Mesendoderm (in vitro differentiated cells): ENCODE data around the gene GPR62.

ENCODE experiments used
- DNase-seq: peaks from one replicate; pipeline ENCODE4 v3.0.0; 2013
- H2AK5ac ChIP-seq: 2 replicates; pipeline ENCODE4 v1.6.1; 2013; ENCODE audit warnings: low read length, inconsistent platforms
- H2BK120ac ChIP-seq: 2 replicates; pipeline ENCODE4 v1.6.1; 2013; ENCODE audit warnings: low read depth, mild to moderate bottlenecking, low read length, moderate library complexity, mixed read lengths
- H2BK15ac ChIP-seq: replicated peaks from 2 replicates; pipeline ENCODE4 v1.6.1; 2013; ENCODE audit warnings: low read depth, mild to moderate bottlenecking, moderate library complexity
- H2BK5ac ChIP-seq: 2 replicates; pipeline ENCODE4 v1.6.1; 2013; ENCODE audit warnings: low read length, inconsistent platforms
- H3K18ac ChIP-seq: 2 replicates; pipeline ENCODE4 v1.6.1; 2013; ENCODE audit warnings: mild to moderate bottlenecking, low read length, mixed read lengths
- H3K23ac ChIP-seq: one replicate; pipeline ENCODE4 v1.6.1; 2013; ENCODE audit warnings: low read length
- H3K27ac ChIP-seq: 2 replicates; pipeline ENCODE4 v1.5.1; 2013; ENCODE audit warnings: low read depth, mild to moderate bottlenecking, inconsistent platforms, low read length, moderate library complexity
- H3K27me3 ChIP-seq: 2 replicates; pipeline ENCODE4 v1.6.1; 2013; ENCODE audit warnings: low read length, control low read depth, mild to moderate bottlenecking, inconsistent platforms; ENCODE audit not compliant: insufficient read depth, poor library complexity
- H3K36me3 ChIP-seq: 2 replicates; pipeline ENCODE4 v1.6.1; 2013; ENCODE audit warnings: low read length, inconsistent platforms; ENCODE audit not compliant: control insufficient read depth, insufficient read depth
- H3K4ac ChIP-seq: one replicate; pipeline ENCODE4 v1.6.1; 2013; ENCODE audit warnings: low read depth, mild to moderate bottlenecking, low read length, moderate library complexity
- H3K4me1 ChIP-seq: 2 replicates; pipeline ENCODE4 v1.6.1; 2013; ENCODE audit warnings: low read depth, low read length, inconsistent platforms; ENCODE audit not compliant: control insufficient read depth
- H3K4me2 ChIP-seq: 2 replicates; pipeline ENCODE4 v1.6.1; 2013; ENCODE audit warnings: low read length
- H3K4me3 ChIP-seq: 2 replicates; pipeline ENCODE4 v1.5.1; 2013; ENCODE audit warnings: mild to moderate bottlenecking, low read length
- H3K56ac ChIP-seq: one replicate; pipeline ENCODE4 v1.6.1; 2013; ENCODE audit warnings: low read length
- H3K79me1 ChIP-seq: 2 replicates; pipeline ENCODE4 v1.6.1; 2013; ENCODE audit warnings: low read length, inconsistent platforms
- H3K79me2 ChIP-seq: 2 replicates; pipeline ENCODE4 v1.6.1; 2013; ENCODE audit warnings: mild to moderate bottlenecking, low read length; ENCODE audit not compliant: control insufficient read depth, insufficient read depth
- H3K9ac ChIP-seq: 2 replicates; pipeline ENCODE4 v1.6.1; 2013; ENCODE audit warnings: low read length, inconsistent platforms
- H4K5ac ChIP-seq: one replicate; pipeline ENCODE4 v1.6.1; 2013; ENCODE audit warnings: low read length
- H4K8ac ChIP-seq: one replicate; pipeline ENCODE4 v1.6.1; 2013; ENCODE audit warnings: low read depth, mild to moderate bottlenecking, control low read depth, low read length, moderate library complexity
- WGBS: extraction: QIAGEN DNeasy Blood & Tissue Kit; methylation state at CpG from one replicate; pipeline ENCODE4 v1.1.7; 2013; ENCODE audit warnings: low lambda C conversion rate, missing lambda C conversion rate; ENCODE audit not compliant: insufficient coverage; ENCODE audit errors: extremely low coverage; 5-methylcytosine and 5-hydroxymethylcytosine counted together

Gene GPR62

GRCh38 chr3:51982352-51982837 is 27.2 kb downstream of the GPR62 start:
- peak; percentile 88 for DNase-seq

GRCh38 chr3:51982838-51983577 is 27.8 kb downstream of the GPR62 start, which contains the start of gene ACY1:
TSS of gene ACY1 (plus strand) at chr3:51983535. CDS start at chr3:51984065, 530 bp downstream.
- Histone ChIP-seq H4K8ac (no peak within 1 kb of the TSS), H3K9ac (peak within 1 kb of the TSS; percentile 85), H3K4me1 (peaks cover 2% of the 10 kb centered on the region), H3K56ac (peak within 1 kb of the TSS; percentile 93), H3K79me2 (no peaks in the 10 kb centered on the region), H3K4me2 (peak within 1 kb of the TSS; percentile 98), H3K18ac (peak within 1 kb of the TSS; percentile 52), H3K79me1 (peaks cover 3% of the 10 kb centered on the region), H3K27ac (peak within 1 kb of the TSS; percentile 90), H3K4me3 (peak within 1 kb of the TSS; percentile 59), H3K23ac (peak within 1 kb of the TSS; percentile 72), H3K36me3 (no peaks in the 10 kb centered on the region), H2BK15ac (no peak within 1 kb of the TSS), H2BK120ac (peak within 1 kb of the TSS; percentile 10), H3K4ac (peak within 1 kb of the TSS; percentile 61), H2AK5ac (no peak within 1 kb of the TSS), H2BK5ac (peak within 1 kb of the TSS; percentile 27), H3K27me3 (no peaks in the 10 kb centered on the region), H4K5ac (peak within 1 kb of the TSS; percentile 50)
- peak; percentile 94 for DNase-seq
- WGBS: no CpG with 5 or more reads among the region's 68 CpGs

More at GRCh38 chr3:51982352-51982837, 27.2 kb downstream of the GPR62 start:
- Histone ChIP-seq H2BK15ac (no peak overlapping the region), H3K79me1 (peaks cover 3% of the 10 kb centered on the region), H2AK5ac (no peak overlapping the region), H3K36me3 (no peaks in the 10 kb centered on the region), H3K4ac (no peak overlapping the region), H3K56ac (peak overlapping the region; percentile 93), H3K4me3 (peak overlapping the region; percentile 59), H3K9ac (peak overlapping the region; percentile 85), H4K8ac (no peak overlapping the region), H3K23ac (peak overlapping the region; percentile 72), H3K79me2 (no peaks in the 10 kb centered on the region), H3K18ac (no peak overlapping the region), H3K4me1 (peaks cover 2% of the 10 kb centered on the region), H3K4me2 (peak overlapping the region; percentile 98), H3K27ac (peak overlapping the region; percentile 90), H2BK5ac (peak overlapping the region; percentile 27), H3K27me3 (no peaks in the 10 kb centered on the region), H4K5ac (no peak overlapping the region), H2BK120ac (no peak overlapping the region)
- WGBS: no CpG with 5 or more reads among the region's 4 CpGs

- peak overlapping the region; percentile 57 for H3K23ac ChIP-seq
- H2BK15ac ChIP-seq: no peak overlapping the region
- H3K18ac ChIP-seq: peak overlapping the region; percentile 52
- no peak overlapping the region for H2AK5ac ChIP-seq
- no peaks in the 10 kb centered on the region for H3K36me3 ChIP-seq
- no peak overlapping the region for H3K4me3 ChIP-seq
- DNase-seq: no peak
- no peaks in the 10 kb centered on the region for H3K79me2 ChIP-seq
- peak overlapping the region; percentile 61 for H3K4ac ChIP-seq
- H3K9ac ChIP-seq: peak overlapping the region; percentile 85
- H2BK5ac ChIP-seq: no peak overlapping the region
- no peak overlapping the region for H4K8ac ChIP-seq
- peaks cover 2% of the 10 kb centered on the region for H3K4me1 ChIP-seq
- peak overlapping the region; percentile 90 for H3K27ac ChIP-seq
- H2BK120ac ChIP-seq: peak overlapping the region; percentile 10
- H3K27me3 ChIP-seq: no peaks in the 10 kb centered on the region
- peak overlapping the region; percentile 50 for H4K5ac ChIP-seq
- peak overlapping the region; percentile 93 for H3K56ac ChIP-seq
- WGBS: no CpG with 5 or more reads among the region's 22 CpGs
- H3K79me1 ChIP-seq: peaks cover 3% of the 10 kb centered on the region
- peak overlapping the region; percentile 45 for H3K4me2 ChIP-seq
Observed at GRCh38 chr3:51983578-51984268, 28.5 kb downstream of the GPR62 start.

- Histone ChIP-seq H3K23ac (peak overlapping the region; percentile 57), H3K4me1 (peaks cover 2% of the 10 kb centered on the region), H2AK5ac (no peak overlapping the region), H4K5ac (no peak overlapping the region), H3K4ac (no peak overlapping the region), H3K79me1 (peaks cover 3% of the 10 kb centered on the region), H2BK120ac (no peak overlapping the region), H3K56ac (peak overlapping the region; percentile 93), H3K79me2 (no peaks in the 10 kb centered on the region), H2BK15ac (no peak overlapping the region), H3K27ac (no peak overlapping the region), H2BK5ac (no peak overlapping the region), H3K4me3 (no peak overlapping the region), H3K27me3 (no peaks in the 10 kb centered on the region), H3K18ac (no peak overlapping the region), H3K9ac (peak overlapping the region; percentile 85), H3K36me3 (peaks cover 1% of the 10 kb centered on the region), H4K8ac (no peak overlapping the region), H3K4me2 (no peak overlapping the region)
- DNase-seq: no peak
Observed at GRCh38 chr3:51984269-51984647, 29.1 kb downstream of the GPR62 start.

- no peak for DNase-seq
- no peak overlapping the region for H3K23ac ChIP-seq
- no peak overlapping the region for H4K8ac ChIP-seq
- no peaks in the 10 kb centered on the region for H3K27me3 ChIP-seq
- peaks cover 3% of the 10 kb centered on the region for H3K79me1 ChIP-seq
- no peak overlapping the region for H3K4me2 ChIP-seq
- H4K5ac ChIP-seq: no peak overlapping the region
- no peak overlapping the region for H3K4ac ChIP-seq
- H3K9ac ChIP-seq: no peak overlapping the region
- H3K18ac ChIP-seq: no peak overlapping the region
- H2AK5ac ChIP-seq: no peak overlapping the region
- no peak overlapping the region for H3K4me3 ChIP-seq
- H2BK5ac ChIP-seq: no peak overlapping the region
- no peak overlapping the region for H2BK120ac ChIP-seq
- peaks cover 1% of the 10 kb centered on the region for H3K36me3 ChIP-seq
- no peak overlapping the region for H3K56ac ChIP-seq
- H2BK15ac ChIP-seq: no peak overlapping the region
- no peaks in the 10 kb centered on the region for H3K79me2 ChIP-seq
- peaks cover 2% of the 10 kb centered on the region for H3K4me1 ChIP-seq
- H3K27ac ChIP-seq: no peak overlapping the region
- WGBS: no CpG with 5 or more reads among the region's 6 CpGs
Observed at GRCh38 chr3:51985063-51985462, 29.9 kb downstream of the GPR62 start.
